ENCODE results near the gene OR6F1. TPM values are rescaled to one million over a fixed set of nuclear protein-coding genes. Genes with fewer than 3 reads are reported as not detected.

OR6F1 gene
- total and polyA plus RNA-seq, 2 donors (not counting 1 experiment from before 2014, with no cell fraction given) = not detected

GRCh38 chr1:247680171-247680570 lies 36.3 kb downstream of the OR6F1 start:
- Histone ChIP-seq H3K27me3 (replicated peaks in 1 of 4; ENCODE audit: control extremely low read depth in 1 of 4, control insufficient read depth in 3 of 4, insufficient read depth in 4 of 4, low read length in 3 of 4) (no peaks in the 10 kb centered on the region), H4K20me1 (ENCODE audit: control insufficient read depth, insufficient read depth, low read length, poor library complexity, severe bottlenecking) (no peaks in the 10 kb centered on the region), H3K9ac (ENCODE audit: low read length) (no peak overlapping the region), H3K4me3 (ENCODE audit: control extremely low read depth in 1 of 5, extremely low read depth in 1 of 5, insufficient read depth in 1 of 5, low read depth in 2 of 5, low read length in 4 of 5) (no peak overlapping the region), H2AFZ (ENCODE audit: insufficient read depth, low read depth, low read length, poor library complexity, severe bottlenecking) (no peak overlapping the region), H3K79me2 (ENCODE audit: control insufficient read depth, insufficient read depth, low read length) (no peaks in the 10 kb centered on the region), H3K27ac (ENCODE audit: low read length in 2 of 2) (no peak overlapping the region), H3K4me1 (ENCODE audit: control insufficient read depth in 2 of 2, insufficient read depth in 2 of 2, low read length in 2 of 2) (no peaks in the 10 kb centered on the region), H3K9me3 (ENCODE audit: control extremely low read depth in 1 of 3, control insufficient read depth in 2 of 3, insufficient read depth in 1 of 3, low read length in 2 of 3) (no peaks in the 10 kb centered on the region), H3K4me2 (replicated peaks; ENCODE audit: low read depth, low read length, poor library complexity, severe bottlenecking) (no peak overlapping the region), H3K36me3 (replicated peaks in 1 of 2; ENCODE audit: control extremely low read depth in 1 of 2, control insufficient read depth in 1 of 2, extremely low read depth in 1 of 2, insufficient read depth in 2 of 2, low read length in 1 of 2) (no peaks in the 10 kb centered on the region)
- DNase-seq (no peak), ATAC-seq (ENCODE audit: low read depth) (no peak)
- H3K27me3 Mint-ChIP-seq = no peaks in the 10 kb centered on the region
- intact Hi-C loops (cut with micrococcal nuclease) = no loop called here
- H3K4me3 Mint-ChIP-seq = no peak overlapping the region
- no peaks in the 10 kb centered on the region for H3K9me3 Mint-ChIP-seq (ENCODE audit: insufficient read depth)
- H3K27ac Mint-ChIP-seq = no peak overlapping the region
- CTCF ChIA-PET = interaction anchor here (0.9 kb wide), 1 partner anchor 77 kb away, joined by 3 read pairs; no protein-coding TSS in a partner anchor
- 83% methylated on average over 4 of the region's 4 CpGs for WGBS (ENCODE audit: insufficient coverage)
- POLR2A ChIA-PET = no interaction called here
- H3K4me1 Mint-ChIP-seq = no peaks in the 10 kb centered on the region
- TF ChIP-seq CTCF (IDR thresholded peaks at IDR 0.05) = no peak
- no peak for TF ChIP-seq EZH2 (IDR thresholded peaks at IDR 0.05; ENCODE audit: borderline replicate concordance, insufficient read depth, low read depth, low read length, poor library complexity, severe bottlenecking)

- Histone ChIP-seq H3K9me3 (ENCODE audit: control extremely low read depth in 1 of 3, control insufficient read depth in 2 of 3, insufficient read depth in 1 of 3, low read length in 2 of 3) (no peaks in the 10 kb centered on the region), H3K4me3 (ENCODE audit: control extremely low read depth in 1 of 5, extremely low read depth in 1 of 5, insufficient read depth in 1 of 5, low read depth in 2 of 5, low read length in 4 of 5) (no peak within 1 kb of the TSS), H2AFZ (ENCODE audit: insufficient read depth, low read depth, low read length, poor library complexity, severe bottlenecking) (no peak within 1 kb of the TSS), H3K36me3 (replicated peaks in 1 of 2; ENCODE audit: control extremely low read depth in 1 of 2, control insufficient read depth in 1 of 2, extremely low read depth in 1 of 2, insufficient read depth in 2 of 2, low read length in 1 of 2) (no peaks in the 10 kb centered on the region), H3K4me2 (replicated peaks; ENCODE audit: low read depth, low read length, poor library complexity, severe bottlenecking) (no peak within 1 kb of the TSS), H4K20me1 (ENCODE audit: control insufficient read depth, insufficient read depth, low read length, poor library complexity, severe bottlenecking) (no peaks in the 10 kb centered on the region), H3K79me2 (ENCODE audit: control insufficient read depth, insufficient read depth, low read length) (no peaks in the 10 kb centered on the region), H3K9ac (ENCODE audit: low read length) (no peak within 1 kb of the TSS), H3K4me1 (ENCODE audit: control insufficient read depth in 2 of 2, insufficient read depth in 2 of 2, low read length in 2 of 2) (no peaks in the 10 kb centered on the region), H3K27me3 (replicated peaks in 1 of 4; ENCODE audit: control extremely low read depth in 1 of 4, control insufficient read depth in 3 of 4, insufficient read depth in 4 of 4, low read length in 3 of 4) (no peaks in the 10 kb centered on the region), H3K27ac (ENCODE audit: low read length in 2 of 2) (no peak within 1 kb of the TSS)
- no peak for ATAC-seq (ENCODE audit: low read depth)
- DNase-seq = no peak
- Mint-ChIP-seq H3K27ac (no peak within 1 kb of the TSS), H3K27me3 (no peaks in the 10 kb centered on the region), H3K4me1 (no peaks in the 10 kb centered on the region), H3K9me3 (ENCODE audit: insufficient read depth) (no peaks in the 10 kb centered on the region), H3K4me3 (no peak within 1 kb of the TSS)
- POLR2A ChIA-PET = no interaction called here
- 100% methylated on average over 1 of the region's 1 CpG for whole genome bisulfite sequencing (ENCODE audit: insufficient coverage)
- intact Hi-C loops (cut with micrococcal nuclease) = no loop called here
- no peak for TF ChIP-seq EZH2 (IDR thresholded peaks at IDR 0.05; ENCODE audit: borderline replicate concordance, insufficient read depth, low read depth, low read length, poor library complexity, severe bottlenecking)
- TF ChIP-seq CTCF (IDR thresholded peaks at IDR 0.05) = no peak
- CTCF ChIA-PET = interaction anchor here (0.9 kb wide), 1 partner anchor 77 kb away, joined by 3 read pairs; no protein-coding TSS in a partner anchor
Observed at GRCh38 chr1:247679639-247680038, 36.8 kb downstream of the OR6F1 start, which contains the start of gene OR13G1. TSS of gene OR13G1 (minus strand) at chr1:247679739. CDS start at chr1:247673041, 6,698 bp downstream.
